ENCODE results near the gene COL6A3. TPM values are rescaled to one million over a fixed set of nuclear protein-coding genes. Genes with fewer than 3 reads are reported as not detected.

Gene COL6A3
- total RNA-seq, 1 experiment from 2014 or later = 1.2 TPM

GRCh38 chr2:237434866-237435311, 20.9 kb upstream of the COL6A3 start:
- no peaks in the 10 kb centered on the region for H3K36me3 ChIP-seq (ENCODE audit: control insufficient read depth in 1 of 2, insufficient read depth in 2 of 2, low read length in 2 of 2)
- H2AFZ ChIP-seq (ENCODE audit: low read depth, low read length, poor library complexity, severe bottlenecking) = no peak overlapping the region
- H3K4me2 ChIP-seq (ENCODE audit: low read length) = no peak overlapping the region
- BruUV-seq (replicated peaks) = no TSS peak
- ATAC-seq = no peak
- no peak for DNase-seq (ENCODE audit: low read depth, low spot score)
- peaks cover 0 to 33% of the 10 kb centered on the region in 2 experiments; a peak in 3 of 4 replicates for H3K4me1 ChIP-seq (ENCODE audit: control insufficient read depth in 1 of 2, insufficient read depth in 2 of 2, low read length in 2 of 2)
- H3K9me2 ChIP-seq (ENCODE audit: insufficient read depth) = no peaks in the 10 kb centered on the region
- H3K9me3 ChIP-seq (ENCODE audit: control insufficient read depth in 1 of 2, insufficient read depth in 1 of 2, low read depth in 1 of 2, low read length in 2 of 2) = no peaks in the 10 kb centered on the region
- no peak overlapping the region for H3K9ac ChIP-seq (ENCODE audit: low read length)
- H3K79me2 ChIP-seq (ENCODE audit: insufficient read depth, low read length) = no peaks in the 10 kb centered on the region
- RAD21 ChIA-PET (ENCODE audit: low non-redundant PET in 1 of 2, low total read pairs in 2 of 2, uncharacterized antibody in 2 of 2, unreplicated experiment in 2 of 2) = no interaction called here
- H3K27me3 ChIP-seq (ENCODE audit: insufficient read depth, low read length) = no peaks in the 10 kb centered on the region
- TF ChIP-seq POLR2A (IDR thresholded peaks at IDR 0.05; ENCODE audit: borderline replicate concordance, extremely low read depth, insufficient read depth, insufficient read length) (no peak), RAD21 (IDR thresholded peaks at IDR 0.05; ENCODE audit: low read depth) (no peak), MAX (IDR thresholded peaks at IDR 0.05) (no peak), ZFX (IDR thresholded peaks at IDR 0.05) (no peak), SP1 (IDR thresholded peaks at IDR 0.05; ENCODE audit: low read depth) (no peak), TCF7L2 (IDR thresholded peaks at IDR 0.05; ENCODE audit: borderline replicate concordance, extremely low read depth, insufficient read depth, insufficient read length) (no peak)
- TF ChIP-seq, protein P1, sequence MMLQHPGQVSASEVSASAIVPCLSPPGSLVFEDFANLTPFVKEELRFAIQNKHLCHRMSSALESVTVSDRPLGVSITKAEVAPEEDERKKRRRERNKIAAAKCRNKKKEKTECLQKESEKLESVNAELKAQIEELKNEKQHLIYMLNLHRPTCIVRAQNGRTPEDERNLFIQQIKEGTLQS (IDR thresholded peaks at IDR 0.05) = no peak
- H3K4me3 ChIP-seq (replicated peaks in 1 of 2; ENCODE audit: low read depth in 1 of 2, low read length in 2 of 2) = no peak overlapping the region
- intact Hi-C loops (cut with micrococcal nuclease) = no loop called here
- POLR2A ChIA-PET = interaction anchor here (1.3 kb wide), 1 partner anchor 14 kb away, joined by 5 read pairs; no protein-coding TSS in a partner anchor
- no peak overlapping the region for H3K27ac ChIP-seq (ENCODE audit: low read depth, low read length)
- CTCF ChIA-PET = interaction anchor here (1.5 to 2.2 kb wide), 2 partner anchors 13 to 41 kb away, joined by 3 to 11 read pairs; no protein-coding TSS in a partner anchor
- H4K20me1 ChIP-seq (ENCODE audit: insufficient read depth) = no peaks in the 10 kb centered on the region

- no peaks in the 10 kb centered on the region for H3K9me2 ChIP-seq (ENCODE audit: insufficient read depth)
- CTCF ChIA-PET = interaction anchor here (1.5 to 2.2 kb wide), 2 partner anchors 13 to 41 kb away, joined by 3 to 11 read pairs; no protein-coding TSS in a partner anchor
- RAD21 ChIA-PET (ENCODE audit: low non-redundant PET in 1 of 2, low total read pairs in 2 of 2, uncharacterized antibody in 2 of 2, unreplicated experiment in 2 of 2) = no interaction called here
- BruUV-seq (replicated peaks) = no TSS peak
- H3K27me3 ChIP-seq (ENCODE audit: insufficient read depth, low read length) = no peaks in the 10 kb centered on the region; the same call in 1 of the 2 replicates
- H2AFZ ChIP-seq (ENCODE audit: low read depth, low read length, poor library complexity, severe bottlenecking) = no peak overlapping the region
- DNase-seq (ENCODE audit: low read depth, low spot score) (no peak), ATAC-seq (no peak)
- POLR2A ChIA-PET = interaction anchor here (1.3 kb wide), 1 partner anchor 13 kb away, joined by 5 read pairs; no protein-coding TSS in a partner anchor
- no peak overlapping the region for H3K4me2 ChIP-seq (ENCODE audit: low read length)
- no peaks in the 10 kb centered on the region for H3K36me3 ChIP-seq (ENCODE audit: control insufficient read depth in 1 of 2, insufficient read depth in 2 of 2, low read length in 2 of 2)
- no peak for TF ChIP-seq CBX3 (IDR thresholded peaks at IDR 0.05; ENCODE audit: low read depth)
- TF ChIP-seq FOSL1 (IDR thresholded peaks at IDR 0.05; ENCODE audit: low read depth) = no peak
- TF ChIP-seq, protein P2, sequence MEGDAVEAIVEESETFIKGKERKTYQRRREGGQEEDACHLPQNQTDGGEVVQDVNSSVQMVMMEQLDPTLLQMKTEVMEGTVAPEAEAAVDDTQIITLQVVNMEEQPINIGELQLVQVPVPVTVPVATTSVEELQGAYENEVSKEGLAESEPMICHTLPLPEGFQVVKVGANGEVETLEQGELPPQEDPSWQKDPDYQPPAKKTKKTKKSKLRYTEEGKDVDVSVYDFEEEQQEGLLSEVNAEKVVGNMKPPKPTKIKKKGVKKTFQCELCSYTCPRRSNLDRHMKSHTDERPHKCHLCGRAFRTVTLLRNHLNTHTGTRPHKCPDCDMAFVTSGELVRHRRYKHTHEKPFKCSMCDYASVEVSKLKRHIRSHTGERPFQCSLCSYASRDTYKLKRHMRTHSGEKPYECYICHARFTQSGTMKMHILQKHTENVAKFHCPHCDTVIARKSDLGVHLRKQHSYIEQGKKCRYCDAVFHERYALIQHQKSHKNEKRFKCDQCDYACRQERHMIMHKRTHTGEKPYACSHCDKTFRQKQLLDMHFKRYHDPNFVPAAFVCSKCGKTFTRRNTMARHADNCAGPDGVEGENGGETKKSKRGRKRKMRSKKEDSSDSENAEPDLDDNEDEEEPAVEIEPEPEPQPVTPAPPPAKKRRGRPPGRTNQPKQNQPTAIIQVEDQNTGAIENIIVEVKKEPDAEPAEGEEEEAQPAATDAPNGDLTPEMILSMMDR (IDR thresholded peaks at IDR 0.05 in 2 of 3, conservative IDR thresholded peaks at IDR 0.05 in 1 of 3; ENCODE audit: borderline replicate concordance in 1 of 3, insufficient read depth in 1 of 3, low read depth in 2 of 3, low read length in 2 of 3) = no peak
- H4K20me1 ChIP-seq (ENCODE audit: insufficient read depth) = no peaks in the 10 kb centered on the region
- H3K9me3 ChIP-seq (ENCODE audit: control insufficient read depth in 1 of 2, insufficient read depth in 1 of 2, low read depth in 1 of 2, low read length in 2 of 2) = no peaks in the 10 kb centered on the region
- intact Hi-C loops (cut with micrococcal nuclease) = no loop called here
- H3K4me3 ChIP-seq (replicated peaks in 1 of 2; ENCODE audit: low read depth in 1 of 2, low read length in 2 of 2) = no peak overlapping the region
- no peak overlapping the region for H3K27ac ChIP-seq (ENCODE audit: low read depth, low read length)
- H3K4me1 ChIP-seq (ENCODE audit: control insufficient read depth in 1 of 2, insufficient read depth in 2 of 2, low read length in 2 of 2) = peaks cover 0 to 33% of the 10 kb centered on the region in 2 experiments; a peak in 3 of 4 replicates
- H3K9ac ChIP-seq (ENCODE audit: low read length) = no peak overlapping the region
- no peaks in the 10 kb centered on the region for H3K79me2 ChIP-seq (ENCODE audit: insufficient read depth, low read length)
Measured at GRCh38 chr2:237433920-237434676, 20.1 kb upstream of the COL6A3 start.
